GM12801 (cell line): ENCODE measurements around the gene MARK2.

Experiments used
- TF ChIP-seq, protein P1 (sequence below): IDR thresholded peaks from one replicate; pipeline ENCODE4 v1.5.1; 2011; ENCODE audit warnings: control low read depth; ENCODE audit not compliant: insufficient read length; ENCODE audit errors: extremely low read depth

MARK2 gene

DNA sequence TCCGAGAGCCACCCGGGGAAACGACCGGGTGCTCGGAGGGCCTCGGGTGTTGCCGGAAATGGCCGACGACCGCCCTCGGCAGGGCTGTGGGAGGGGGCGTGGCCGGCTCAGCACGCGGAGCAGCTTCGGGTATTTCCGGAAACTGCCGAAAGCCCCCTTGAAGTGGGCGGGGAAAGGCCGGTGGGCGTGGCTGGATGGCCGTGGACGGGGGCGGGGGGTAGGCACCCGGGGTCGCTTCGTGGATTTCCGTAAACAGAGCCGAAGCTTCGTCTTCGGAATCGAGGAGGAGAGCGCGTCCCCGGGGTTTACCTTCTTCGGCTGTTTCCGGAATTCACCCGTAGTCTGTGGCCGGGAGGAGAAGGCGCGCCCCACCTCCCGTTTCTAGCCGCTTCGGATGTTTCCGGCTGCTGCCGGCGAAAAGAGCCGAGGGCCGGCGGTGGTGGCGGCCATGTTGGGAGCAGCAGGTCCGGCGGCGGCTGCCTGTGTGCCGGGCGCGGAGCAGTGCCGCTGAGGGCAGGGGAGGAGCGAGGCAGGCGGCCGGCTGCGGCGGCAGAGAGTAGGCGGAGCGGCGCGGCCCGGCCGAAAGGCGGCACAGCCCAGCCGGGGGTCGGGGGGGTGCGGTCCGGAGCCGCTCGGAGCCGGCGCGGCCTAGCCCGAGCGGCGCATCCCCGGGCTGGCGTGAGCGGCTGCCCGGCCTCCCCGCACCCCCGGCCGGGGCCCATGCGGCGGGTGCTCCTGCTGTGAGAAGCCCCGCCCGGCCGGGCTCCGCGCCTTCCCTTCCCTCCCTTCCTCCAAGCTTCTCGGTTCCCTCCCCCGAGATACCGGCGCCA, at the start of gene MARK2:
TSS of gene MARK2 (plus strand) at position 433 of the 830 bp plus-strand sequence. CDS start at position 830, 397 bp downstream.
- TF ChIP-seq, protein P1, sequence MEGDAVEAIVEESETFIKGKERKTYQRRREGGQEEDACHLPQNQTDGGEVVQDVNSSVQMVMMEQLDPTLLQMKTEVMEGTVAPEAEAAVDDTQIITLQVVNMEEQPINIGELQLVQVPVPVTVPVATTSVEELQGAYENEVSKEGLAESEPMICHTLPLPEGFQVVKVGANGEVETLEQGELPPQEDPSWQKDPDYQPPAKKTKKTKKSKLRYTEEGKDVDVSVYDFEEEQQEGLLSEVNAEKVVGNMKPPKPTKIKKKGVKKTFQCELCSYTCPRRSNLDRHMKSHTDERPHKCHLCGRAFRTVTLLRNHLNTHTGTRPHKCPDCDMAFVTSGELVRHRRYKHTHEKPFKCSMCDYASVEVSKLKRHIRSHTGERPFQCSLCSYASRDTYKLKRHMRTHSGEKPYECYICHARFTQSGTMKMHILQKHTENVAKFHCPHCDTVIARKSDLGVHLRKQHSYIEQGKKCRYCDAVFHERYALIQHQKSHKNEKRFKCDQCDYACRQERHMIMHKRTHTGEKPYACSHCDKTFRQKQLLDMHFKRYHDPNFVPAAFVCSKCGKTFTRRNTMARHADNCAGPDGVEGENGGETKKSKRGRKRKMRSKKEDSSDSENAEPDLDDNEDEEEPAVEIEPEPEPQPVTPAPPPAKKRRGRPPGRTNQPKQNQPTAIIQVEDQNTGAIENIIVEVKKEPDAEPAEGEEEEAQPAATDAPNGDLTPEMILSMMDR, result no peak

DNA sequence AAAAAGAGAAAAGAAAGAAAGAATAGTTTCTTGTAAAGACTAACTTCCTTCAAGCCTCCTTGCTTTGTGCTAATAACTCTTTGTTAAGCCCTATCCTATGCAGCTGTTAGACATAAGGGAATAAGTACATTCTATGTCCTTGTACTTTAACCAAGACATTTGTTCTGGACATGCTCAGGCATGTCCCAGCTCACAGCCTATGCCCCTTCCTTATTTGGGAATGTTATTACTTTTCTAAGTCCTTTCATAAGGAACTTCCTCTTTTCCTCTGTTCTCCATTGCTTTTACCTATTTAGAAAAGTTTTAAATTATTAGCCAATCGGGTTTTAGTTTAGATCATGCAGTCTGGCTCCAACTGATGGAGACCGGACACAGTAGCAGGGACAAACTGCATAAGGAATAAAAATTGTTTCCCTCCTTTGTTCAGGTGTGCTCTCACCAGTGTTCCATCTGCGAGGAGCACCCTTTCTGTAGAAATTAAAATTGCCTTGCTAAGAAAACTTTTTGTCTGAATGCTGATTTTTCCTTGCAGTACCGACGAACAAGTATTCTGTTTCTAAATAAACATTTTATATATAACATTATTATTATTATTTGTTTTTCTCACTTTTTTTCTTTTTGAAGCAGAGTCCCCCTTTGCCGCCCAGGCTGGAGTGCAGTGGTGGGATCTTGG, 47.3 kb upstream of the MARK2 start:
- TF ChIP-seq, protein P1, result no peak

DNA sequence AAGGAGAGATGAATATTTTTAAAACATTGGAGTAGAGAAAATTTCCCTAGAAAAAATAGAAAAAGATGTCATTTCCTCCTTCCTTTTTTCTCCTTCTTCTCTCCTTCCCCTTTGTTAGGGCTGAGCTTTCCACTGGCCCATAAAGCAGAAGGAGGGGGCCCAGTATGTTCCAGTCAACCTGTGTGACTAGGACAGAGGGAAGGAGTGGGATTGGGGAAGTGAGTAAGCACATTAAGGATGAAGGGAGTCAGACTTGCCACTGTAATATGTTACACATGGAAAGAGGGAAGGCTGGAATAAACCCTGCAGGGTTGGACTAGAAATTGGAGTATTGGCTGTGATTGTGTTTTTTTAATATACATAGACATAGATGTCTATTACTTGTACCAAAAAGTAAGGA, 45.7 kb upstream of the MARK2 start:
- TF ChIP-seq, protein P1, result no peak

DNA sequence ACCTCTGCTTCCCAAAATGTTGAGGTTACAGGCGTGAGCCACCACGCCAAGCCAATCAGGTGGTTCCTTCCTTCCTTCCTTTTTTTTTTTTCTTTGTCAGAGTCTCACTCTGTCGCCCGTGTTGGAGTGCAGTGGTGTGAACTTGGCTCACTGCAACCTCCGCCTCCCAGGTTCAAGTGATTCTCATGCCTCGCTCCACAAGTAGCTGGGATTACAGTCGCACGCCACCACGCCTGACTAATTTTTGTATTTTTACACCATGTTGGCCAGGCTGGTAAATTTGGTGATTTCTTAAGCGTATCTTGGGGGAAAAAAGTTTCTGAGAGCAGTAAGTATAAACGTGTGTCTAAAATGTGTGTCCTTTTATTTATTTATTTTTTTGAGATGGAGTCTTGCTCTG, 43.8 kb upstream of the MARK2 start:
- TF ChIP-seq, protein P1, result no peak

DNA sequence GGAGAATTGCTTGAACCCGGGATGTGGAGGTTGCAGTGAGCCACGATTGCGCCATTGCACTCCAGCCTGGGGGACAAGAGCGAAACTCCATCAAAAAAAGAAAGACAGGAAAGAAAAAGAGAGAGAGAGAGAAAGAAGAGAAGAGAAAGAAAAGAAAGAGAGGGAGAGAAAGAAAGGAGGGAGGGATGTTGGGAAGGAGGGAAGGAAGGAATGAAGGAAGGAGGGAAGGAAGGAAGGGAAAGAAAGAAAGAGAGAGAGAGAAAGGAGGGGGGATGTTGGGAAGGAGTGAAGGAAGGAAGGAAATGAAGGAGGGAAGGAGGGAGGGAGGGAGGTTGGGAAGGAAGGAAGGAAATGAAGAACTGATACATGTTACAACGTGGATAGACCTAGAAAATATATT, 38.0 kb upstream of the MARK2 start:
- TF ChIP-seq, protein P1, result no peak

DNA sequence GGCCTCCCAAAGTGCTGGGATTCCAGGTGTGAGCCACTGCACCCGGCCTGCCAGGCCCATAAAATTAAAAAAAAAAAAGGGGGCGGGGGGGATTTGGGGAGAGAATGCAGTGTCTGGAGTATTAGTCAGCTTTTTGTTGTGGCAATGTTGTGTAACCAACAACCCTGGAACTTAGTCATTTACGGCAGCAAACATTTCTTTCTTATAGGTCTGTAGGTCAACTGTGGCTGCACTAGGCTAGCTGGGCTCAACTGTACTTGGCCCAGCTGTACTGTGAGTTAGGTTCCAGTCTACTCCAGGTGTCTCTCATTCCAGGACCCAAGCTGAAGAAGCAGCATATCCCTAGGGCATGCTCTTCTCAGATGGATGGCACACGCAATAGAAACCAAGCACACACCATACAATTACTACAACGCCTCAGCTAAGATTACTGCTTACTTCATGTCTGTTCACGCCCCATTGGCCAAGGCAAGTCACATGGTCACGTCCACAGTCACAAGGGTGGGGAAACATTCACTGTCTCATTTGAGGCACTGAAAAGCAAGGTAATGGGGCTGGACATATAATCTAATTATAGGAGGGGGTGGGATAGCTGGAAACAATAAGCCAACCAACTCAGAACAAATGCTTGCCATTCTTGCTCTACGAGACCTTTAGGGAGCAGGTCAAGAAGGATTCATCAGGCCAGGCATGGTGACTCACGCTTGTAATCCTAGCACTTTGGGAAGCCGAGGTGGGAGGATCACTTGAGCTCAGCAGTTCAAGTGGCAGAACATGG, 36.1 kb upstream of the MARK2 start:
- TF ChIP-seq, protein P1, result no peak

DNA sequence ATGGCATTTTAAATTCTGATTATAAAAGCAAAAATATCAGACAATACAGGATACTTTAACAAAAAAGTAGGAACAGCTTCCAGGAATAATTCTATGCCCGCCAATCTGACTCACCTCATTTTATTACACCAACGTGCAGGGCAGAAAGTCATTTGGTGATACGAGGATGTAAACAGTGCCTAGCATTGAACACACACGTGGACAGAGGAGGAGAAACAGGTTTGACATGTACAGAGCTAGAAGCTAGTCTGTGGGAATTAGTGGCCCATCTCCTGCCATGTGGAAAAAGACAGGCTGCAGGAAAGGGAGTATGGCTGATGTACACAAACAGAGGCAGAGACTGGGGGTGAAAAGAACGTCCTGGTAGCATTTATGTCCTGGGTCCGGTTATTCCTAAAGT, 34.7 kb upstream of the MARK2 start:
- TF ChIP-seq, protein P1, result no peak
